Measurements from ENCODE around the gene OR51B6.
"Not testable (repeated sequence)": the region's sequence is repeated elsewhere in the genome, so short reads cannot be mapped to it uniquely, and the experiment has no call there.

OR51B6 gene

GRCh38 chr11:5345831-5346230, 5.5 kb upstream of the OR51B6 start:
- no peak overlapping the region for H3K27ac ChIP-seq

DNA sequence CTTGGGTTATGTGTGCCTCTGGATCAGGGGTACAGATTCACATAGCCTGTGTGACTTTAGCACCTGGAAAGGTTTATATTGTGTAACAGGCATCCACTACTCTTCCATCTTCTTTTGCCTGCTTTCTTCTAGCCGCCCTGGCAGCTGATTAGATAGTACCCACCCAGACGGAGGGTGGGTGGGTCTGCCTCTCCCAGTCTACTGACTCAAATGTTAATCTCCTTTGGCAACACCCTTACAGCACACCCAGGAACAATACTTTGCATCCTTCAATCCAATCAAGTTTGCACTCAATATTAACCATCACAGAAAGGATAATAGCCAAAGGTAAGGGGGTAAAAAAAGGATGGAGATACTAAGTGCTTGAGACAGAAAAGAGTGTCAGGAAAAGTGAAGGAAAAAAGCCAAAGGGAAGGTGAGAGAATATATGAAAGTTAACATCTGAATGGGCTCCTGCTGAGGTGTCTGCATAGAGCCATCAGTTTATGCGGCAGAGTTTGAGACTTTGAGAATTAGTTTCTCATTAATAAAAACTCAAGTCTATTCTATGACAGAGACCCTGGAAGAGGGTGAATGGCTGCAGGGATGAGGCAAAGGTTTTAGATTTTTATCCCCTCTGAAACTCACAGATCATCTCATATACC, 2.6 kb upstream of the OR51B6 start:
- no peak overlapping the region for H3K4me3 ChIP-seq
- TF ChIP-seq, protein P1, sequence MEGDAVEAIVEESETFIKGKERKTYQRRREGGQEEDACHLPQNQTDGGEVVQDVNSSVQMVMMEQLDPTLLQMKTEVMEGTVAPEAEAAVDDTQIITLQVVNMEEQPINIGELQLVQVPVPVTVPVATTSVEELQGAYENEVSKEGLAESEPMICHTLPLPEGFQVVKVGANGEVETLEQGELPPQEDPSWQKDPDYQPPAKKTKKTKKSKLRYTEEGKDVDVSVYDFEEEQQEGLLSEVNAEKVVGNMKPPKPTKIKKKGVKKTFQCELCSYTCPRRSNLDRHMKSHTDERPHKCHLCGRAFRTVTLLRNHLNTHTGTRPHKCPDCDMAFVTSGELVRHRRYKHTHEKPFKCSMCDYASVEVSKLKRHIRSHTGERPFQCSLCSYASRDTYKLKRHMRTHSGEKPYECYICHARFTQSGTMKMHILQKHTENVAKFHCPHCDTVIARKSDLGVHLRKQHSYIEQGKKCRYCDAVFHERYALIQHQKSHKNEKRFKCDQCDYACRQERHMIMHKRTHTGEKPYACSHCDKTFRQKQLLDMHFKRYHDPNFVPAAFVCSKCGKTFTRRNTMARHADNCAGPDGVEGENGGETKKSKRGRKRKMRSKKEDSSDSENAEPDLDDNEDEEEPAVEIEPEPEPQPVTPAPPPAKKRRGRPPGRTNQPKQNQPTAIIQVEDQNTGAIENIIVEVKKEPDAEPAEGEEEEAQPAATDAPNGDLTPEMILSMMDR (IDR thresholded peaks at IDR 0.05), result no peak
- no peak for DNase-seq (ENCODE audit: low spot score)
- H3K27ac ChIP-seq, result no peak overlapping the region

More at GRCh38 chr11:5345831-5346230, 5.5 kb upstream of the OR51B6 start:
- H3K4me3 ChIP-seq, result no peak overlapping the region
- TF ChIP-seq, protein P1 (IDR thresholded peaks at IDR 0.05), result no peak
- no peak for DNase-seq (ENCODE audit: low spot score)

DNA sequence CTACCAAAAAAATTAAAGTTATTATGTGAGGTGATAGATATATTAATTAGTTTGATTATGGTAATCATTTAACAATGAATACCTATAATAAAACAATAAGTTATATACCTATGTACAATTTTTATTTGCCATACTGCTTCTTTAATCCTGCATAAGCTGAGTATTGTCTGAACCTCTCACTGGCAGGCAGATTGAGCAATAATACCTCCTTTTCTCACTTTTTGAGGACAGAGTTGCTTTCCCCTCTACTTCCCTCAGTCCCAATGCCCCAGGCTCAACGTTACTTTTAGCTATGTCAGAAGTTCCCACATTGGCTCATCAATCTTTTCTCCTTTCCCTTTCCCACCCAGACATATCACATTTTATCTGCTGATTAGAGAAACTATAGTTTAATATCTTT, 1.8 kb upstream of the OR51B6 start:
- no peak for DNase-seq (ENCODE audit: low spot score)
- no peak overlapping the region for H3K4me3 ChIP-seq
- TF ChIP-seq, protein P1 (IDR thresholded peaks at IDR 0.05), result no peak
- no peak overlapping the region for H3K27ac ChIP-seq

DNA sequence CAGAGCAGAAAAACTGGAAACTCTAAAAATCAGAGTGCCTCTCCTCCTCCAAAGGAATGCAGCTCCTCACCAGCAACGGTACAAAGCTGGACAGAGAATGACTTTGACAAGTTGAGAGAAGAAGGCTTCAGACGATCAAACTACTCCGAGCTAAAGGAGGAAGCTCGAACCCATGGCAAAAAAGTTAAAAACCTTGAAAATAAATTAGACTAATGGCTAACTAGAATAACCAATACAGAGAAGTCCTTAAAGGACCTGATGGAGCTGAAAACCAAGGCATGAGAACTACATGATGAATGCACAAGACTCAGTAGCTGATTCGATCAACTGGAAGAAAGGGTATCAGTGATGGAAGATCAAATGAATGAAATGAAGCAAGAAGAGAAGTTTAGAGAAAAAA, 4.7 kb downstream of the OR51B6 start:
- H3K4me3 ChIP-seq; H3K27ac ChIP-seq; DNase-seq (ENCODE audit: low spot score): not testable (repeated sequence)

DNA sequence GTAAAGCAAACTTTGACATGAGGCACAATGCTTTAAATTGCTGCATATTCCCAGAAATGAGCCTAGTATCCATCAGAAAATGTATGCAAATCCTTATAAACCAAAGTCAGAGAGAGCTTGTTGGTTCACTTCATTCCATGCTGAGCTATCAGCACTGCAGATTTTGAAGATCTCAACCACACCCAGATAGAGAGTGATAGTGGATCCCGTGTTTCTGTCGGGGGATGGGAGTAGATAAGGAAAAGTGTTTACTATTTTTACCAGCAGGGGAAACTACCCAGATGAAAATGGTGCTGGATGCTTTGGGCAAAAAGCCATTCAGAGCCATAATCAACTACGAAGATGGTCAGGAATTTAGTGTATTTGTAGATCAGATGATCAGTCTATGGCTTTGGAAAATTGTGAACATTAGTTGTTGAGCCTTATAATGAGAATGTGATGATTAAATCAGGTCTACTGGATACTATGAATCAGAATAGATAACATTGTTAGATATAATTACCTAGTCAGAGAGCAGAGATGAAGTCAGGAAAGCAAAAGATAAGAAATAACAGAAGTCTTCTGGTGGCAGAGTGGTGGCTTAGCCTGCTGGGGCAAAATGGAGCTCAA, 10.8 kb downstream of the OR51B6 start:
- TF ChIP-seq, protein P1 (IDR thresholded peaks at IDR 0.05), result no peak
- no peak for DNase-seq (ENCODE audit: low spot score)
- no peak overlapping the region for H3K4me3 ChIP-seq
- no peak overlapping the region for H3K27ac ChIP-seq

- Histone ChIP-seq H3K27ac (no peak overlapping the region), H3K4me3 (no peak overlapping the region)
- TF ChIP-seq, protein P1 (IDR thresholded peaks at IDR 0.05), result no peak
- DNase-seq (ENCODE audit: low spot score), result no peak
These were observed 12.4 kb downstream of the OR51B6 start for GRCh38 chr11:5363679-5364078.

DNA sequence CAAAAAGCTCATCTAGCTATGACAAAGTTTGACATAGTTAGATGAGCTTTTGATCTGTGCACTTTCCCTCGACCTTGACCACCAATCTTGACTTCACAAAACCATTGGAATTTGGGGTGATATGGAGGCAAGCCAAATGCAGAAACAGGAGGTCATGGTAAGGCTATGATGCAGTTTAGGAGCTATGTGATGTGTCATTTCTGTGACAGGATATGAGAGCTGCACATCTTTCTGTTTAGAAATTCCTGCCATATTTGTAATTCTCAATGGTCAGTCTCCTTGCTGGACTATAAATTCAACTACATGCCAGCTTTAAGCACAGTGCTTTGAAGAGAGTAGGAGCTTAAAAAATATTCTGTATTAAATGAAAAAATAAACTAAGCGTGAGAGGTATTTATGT, 12.9 kb downstream of the OR51B6 start:
- DNase-seq (ENCODE audit: low spot score), result no peak
- TF ChIP-seq, protein P1 (IDR thresholded peaks at IDR 0.05), result no peak
- H3K4me3 ChIP-seq, result no peak overlapping the region
- H3K27ac ChIP-seq, result no peak overlapping the region

GRCh38 chr11:5366365-5366764, 15.1 kb downstream of the OR51B6 start:
- H3K4me3 ChIP-seq; H3K27ac ChIP-seq; DNase-seq (ENCODE audit: low spot score): not testable (repeated sequence)

Data from coronary artery (tissue), 2 donors.